ENCODE results near the gene ABLIM1.
A peak's percentile ranks its signal among the peaks of the same experiment; 100 is the strongest.

DNA sequence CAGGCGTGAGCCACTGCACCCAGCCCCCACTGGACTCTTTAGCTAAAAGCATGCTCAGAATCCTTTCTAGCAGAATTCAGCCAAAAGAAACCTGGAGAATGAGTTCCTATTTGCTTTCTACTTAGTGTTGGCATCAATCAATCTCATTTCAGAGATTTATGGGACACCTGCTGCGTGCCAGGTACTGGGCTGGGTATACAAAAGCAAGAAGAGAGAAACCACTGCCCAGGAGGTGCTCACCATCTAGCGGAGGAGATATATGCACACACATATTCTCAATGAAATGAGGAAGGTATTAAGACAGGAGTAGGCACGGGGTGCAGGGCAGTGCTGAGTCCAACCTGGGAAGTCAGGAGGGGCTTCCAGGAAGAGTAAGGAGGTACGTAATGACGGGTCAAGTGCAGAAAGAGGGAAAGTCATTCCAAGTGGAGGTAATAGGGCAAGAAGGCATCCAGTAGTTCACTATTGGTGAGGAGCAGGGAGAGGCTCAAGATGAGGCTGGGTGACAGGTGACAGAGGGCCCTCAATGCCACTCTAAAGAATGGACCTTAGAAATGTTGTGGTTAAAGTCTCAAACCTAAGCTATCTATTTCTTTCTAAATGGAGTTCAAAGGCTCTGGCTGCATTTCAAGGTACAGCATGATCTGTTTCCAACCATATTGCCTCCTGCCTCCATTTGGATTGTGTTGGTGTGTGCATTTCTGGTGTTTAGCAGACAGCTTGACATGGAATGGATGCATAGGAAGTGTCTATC lies 22.1 kb downstream of the ABLIM1 start:
- TF ChIP-seq, protein P1, sequence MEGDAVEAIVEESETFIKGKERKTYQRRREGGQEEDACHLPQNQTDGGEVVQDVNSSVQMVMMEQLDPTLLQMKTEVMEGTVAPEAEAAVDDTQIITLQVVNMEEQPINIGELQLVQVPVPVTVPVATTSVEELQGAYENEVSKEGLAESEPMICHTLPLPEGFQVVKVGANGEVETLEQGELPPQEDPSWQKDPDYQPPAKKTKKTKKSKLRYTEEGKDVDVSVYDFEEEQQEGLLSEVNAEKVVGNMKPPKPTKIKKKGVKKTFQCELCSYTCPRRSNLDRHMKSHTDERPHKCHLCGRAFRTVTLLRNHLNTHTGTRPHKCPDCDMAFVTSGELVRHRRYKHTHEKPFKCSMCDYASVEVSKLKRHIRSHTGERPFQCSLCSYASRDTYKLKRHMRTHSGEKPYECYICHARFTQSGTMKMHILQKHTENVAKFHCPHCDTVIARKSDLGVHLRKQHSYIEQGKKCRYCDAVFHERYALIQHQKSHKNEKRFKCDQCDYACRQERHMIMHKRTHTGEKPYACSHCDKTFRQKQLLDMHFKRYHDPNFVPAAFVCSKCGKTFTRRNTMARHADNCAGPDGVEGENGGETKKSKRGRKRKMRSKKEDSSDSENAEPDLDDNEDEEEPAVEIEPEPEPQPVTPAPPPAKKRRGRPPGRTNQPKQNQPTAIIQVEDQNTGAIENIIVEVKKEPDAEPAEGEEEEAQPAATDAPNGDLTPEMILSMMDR (conservative IDR thresholded peaks at IDR 0.05), result peak; percentile 57
- TF ChIP-seq ZFX (IDR thresholded peaks at IDR 0.05), result no peak

Measured in C4-2B (cell line).